Measurements from ENCODE around the gene GPR26.
"Not testable (repeated sequence)": the region's sequence is repeated elsewhere in the genome, so short reads cannot be mapped to it uniquely, and the experiment has no call there.

The GPR26 gene

DNA sequence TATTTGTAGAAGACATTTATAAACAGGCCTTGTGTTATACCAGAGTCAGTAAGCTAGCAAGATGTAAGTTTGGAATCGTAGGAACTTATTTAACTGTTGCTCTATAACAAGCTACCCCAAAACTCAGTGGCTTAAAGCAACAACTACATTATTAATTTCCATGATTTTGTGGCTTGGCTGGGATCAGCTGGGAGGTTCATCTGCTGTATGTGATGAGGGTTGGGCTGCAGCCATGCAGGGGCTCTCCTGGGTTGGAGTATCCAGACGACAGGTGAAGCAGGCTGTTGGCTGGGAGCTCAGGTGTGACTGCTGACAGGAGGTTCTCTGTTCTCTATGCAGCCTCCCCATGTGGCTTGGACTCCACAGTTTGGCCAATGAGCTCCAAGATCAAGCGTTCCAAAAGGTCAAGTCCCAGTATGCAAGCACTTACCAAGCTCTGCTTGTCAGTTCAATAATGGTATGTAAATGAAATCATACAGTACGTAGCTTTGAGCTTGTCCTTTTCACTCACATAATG is 52.4 kb downstream of the GPR26 start:
- no peak for DNase-seq

DNA sequence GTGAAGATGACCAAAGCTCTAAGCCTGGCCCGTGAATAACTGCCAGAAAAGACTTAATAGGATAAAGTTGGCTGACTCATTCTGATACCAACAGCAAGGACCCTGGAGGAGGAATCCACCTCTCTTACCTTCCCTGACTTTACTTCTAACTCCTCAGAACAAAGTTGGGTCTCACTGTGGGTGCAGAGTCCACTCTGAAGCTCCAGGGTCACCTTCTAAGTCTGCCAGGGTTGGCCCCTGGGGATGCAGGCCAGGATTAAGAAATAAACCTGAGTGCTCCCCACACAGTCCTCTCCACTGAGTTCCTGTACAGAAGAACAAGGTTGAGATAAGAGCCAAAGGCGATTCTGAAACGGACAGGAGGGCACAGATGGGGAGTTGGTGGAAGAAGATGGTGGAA is 54.4 kb downstream of the GPR26 start:
- DNase-seq = no peak

DNA sequence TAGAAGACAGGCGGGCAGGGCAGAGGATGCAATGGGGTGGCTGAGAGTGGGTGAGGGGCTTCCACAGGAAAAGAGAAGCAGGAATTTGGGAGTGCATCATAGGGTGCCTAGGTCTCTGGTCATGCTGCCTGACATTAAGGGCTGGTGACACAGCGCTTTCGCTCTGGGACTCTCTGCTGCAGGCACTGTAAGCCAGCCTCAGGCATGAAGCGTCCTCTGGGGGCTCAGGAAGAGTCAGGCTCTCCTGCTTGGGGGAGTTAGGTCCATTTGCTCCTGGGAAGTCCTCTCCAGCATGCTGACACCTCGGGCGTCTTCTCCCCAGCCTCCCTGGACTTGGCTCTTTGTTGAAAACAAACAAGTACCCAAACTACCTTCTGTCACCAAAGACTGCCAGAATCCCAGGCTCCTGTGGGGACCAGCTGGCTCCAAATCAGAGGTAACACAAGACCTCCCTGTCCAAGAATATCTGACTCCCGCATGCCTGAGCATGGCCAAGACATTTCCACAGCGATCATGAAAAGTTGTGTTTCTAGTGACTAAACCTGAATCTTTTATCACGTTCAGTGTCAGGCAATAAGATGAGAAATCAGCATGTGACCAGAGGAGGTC is 55.4 kb downstream of the GPR26 start:
- no peak for DNase-seq

DNA sequence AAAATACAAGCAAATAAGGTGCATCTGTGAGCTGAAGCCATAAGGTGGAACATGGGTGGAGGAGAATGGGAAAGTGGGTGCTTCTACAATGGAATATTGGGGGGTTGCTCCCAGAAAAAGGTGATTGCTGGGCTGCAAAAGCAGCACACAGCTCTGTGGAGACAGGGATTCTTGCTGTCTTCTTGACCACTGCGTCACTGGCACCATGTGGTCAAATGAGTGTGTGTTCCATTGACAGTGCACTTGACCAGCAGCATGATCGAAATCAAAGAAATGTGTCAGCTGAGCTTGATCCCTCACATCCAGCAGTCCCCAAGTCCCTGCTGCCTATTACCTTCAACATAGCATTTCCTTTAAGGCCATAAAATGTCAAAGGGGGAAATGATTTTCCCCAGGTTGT is 56.2 kb downstream of the GPR26 start:
- DNase-seq = no peak

DNA sequence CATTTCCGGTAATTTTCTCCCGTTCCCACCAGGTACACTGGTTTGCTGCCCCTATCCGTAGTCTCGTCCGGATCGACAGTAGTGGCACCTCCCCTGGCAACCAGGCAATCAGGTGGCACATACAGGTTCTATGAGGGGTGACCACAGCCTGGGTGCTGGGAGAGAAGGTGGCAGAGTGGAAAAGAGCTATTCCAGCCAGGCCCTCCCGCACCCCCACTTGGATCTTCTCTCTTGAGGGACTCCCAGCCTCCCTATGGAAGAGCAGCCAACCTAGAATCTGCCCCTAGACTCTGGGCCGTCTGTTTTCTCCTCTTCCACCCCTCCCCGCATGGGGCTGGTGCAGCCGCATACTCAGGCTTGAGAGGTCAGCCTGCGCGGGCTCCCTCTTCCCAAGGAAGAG is 58.6 kb downstream of the GPR26 start:
- no peak for DNase-seq

DNA sequence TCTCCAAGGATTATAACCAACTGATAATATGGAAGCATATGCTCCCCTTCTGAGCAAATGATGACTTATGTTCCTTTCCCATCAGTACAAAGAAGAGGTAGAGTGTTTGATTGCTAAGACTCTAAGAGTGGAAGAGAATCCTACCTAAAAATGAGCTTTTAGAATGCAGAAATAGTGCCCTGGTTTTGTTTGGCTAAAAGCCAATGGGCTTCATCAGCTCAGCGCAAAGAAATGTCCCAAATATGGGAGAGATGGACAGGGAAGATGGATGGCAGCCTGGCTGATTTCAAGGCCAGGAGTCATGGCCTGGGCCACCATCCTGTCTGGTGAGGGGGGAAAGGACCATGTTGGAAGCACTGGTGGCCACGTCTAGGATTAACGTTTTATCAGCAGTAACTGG is 60.2 kb downstream of the GPR26 start:
- DNase-seq = no peak

DNA sequence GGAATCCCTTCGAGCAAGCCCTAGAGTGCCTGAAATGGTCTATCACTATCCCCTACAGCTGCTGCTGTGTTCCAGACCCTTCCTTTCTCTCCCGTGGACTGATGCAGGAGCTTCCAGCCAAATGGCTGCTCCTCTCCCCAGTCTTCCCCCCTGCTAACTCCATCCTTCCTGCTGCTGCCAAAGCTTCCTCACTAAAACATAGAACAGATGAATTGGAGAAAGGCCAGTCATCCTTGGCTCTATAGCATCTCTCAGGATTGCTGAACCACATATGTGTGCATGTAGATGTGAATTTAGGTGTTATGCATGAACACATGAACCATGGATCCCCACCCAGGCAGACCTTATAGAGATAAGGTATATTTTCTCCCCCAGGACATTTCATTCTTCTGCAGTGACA is 60.7 kb downstream of the GPR26 start:
- DNase-seq = no peak

DNA sequence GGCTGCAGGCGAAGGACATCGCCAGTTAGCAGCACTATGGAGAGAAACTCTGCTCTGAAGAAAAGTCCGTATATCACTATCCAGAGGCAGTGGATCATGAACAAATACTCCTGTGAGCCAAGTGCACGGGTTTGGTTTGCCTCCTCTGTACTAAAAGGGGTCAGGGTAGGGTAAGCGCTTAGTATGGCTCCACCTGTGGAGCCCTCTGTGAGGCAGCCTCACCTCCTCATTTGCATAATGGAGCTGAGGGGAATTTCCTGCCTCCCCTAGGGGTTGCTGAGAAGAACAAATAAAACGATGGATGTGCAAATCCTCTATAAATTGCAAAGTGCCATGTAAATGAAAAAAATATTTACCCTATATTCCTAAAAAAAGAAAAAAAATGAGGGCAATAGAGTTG is 63.4 kb downstream of the GPR26 start:
- DNase-seq = no peak

DNA sequence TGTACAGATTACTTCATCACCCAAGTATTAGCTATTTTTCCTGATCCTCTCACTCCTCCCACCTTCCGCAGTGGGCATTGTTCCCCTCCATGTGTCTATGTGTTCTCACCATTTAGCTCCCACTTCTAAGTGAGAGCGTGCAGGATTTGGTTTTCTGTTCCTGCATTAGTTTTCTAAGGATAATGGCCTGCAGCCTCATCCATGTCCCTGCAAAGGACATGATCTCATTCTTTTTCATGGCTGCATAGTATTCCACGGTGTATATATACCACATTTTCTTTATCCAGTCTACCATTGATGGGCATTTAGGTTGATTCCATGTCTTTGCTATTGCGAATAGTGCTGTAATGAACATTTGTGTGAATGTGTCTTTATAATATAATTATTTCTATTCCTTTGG is 70.8 kb downstream of the GPR26 start:
- not testable (repeated sequence) for DNase-seq

DNA sequence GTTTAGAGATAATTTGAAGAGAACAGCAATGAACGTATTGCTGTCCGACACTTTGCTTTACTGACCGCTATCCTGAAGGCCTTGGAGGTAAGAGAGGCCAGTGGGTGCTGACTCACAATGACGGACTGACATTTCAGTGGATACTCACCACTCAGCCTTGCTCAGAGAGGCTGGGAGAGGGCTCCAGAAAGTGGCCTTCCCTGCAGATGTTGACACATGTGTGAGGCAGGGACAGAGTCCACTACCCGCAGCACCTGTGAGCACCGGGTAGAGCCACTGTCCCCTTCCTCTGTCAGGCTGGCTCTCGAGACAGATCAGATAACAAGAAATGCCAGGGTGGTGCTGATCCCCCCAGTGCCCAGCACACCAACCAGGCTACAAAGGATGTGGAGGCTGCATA is 75.0 kb downstream of the GPR26 start:
- no peak for DNase-seq

DNA sequence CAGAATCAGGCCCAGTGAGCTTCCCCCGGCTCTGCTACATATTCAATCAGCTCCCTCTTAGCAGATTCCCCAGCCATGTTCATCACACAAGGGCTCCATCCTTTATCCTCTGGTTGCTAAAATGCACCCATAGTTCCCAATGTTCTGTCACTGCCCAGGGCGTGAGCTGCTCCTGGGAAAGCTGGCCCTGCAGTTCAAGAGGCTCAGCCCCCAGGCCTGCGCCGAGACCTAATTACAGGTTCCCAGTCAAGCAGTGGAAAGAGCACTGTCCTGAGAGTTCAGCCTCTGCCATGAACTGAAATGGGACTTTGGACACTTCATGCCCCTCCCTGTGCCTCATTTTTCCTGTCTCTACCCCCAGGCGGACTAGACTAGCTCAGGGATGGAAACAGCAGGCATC is 75.6 kb downstream of the GPR26 start:
- DNase-seq = no peak

DNA sequence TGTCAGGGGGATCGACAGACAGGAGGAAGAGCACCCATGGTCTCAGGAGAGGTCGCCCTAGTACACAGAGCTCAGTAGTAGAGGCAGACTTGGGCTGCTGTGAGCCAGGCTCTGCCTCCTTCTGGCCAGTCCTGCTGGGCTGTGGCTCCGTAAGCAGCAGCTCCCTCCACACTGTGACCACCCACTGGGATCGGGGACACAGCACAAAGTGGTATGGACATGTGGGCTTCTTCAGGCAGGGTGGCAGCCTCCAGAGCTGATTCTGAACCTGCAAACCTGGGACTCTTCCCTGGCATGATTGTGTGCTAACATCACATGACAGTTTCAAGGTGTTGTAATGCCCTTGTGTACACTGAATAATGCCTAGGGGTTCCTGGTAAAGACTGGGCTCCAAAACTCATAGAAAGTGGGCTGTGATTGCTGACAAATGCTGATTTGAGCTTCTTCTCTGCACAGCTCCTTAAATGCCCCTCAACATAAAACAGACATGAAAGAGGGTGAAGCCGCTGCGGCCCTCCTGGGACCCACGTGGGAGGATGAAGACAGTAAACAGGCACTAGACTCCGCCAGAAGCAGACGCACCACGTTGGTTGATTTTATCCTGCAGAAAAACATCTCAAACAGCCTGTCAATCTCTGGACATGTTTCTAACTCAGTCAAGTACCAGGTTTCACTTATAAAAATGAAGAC is 76.7 kb downstream of the GPR26 start:
- DNase-seq = no peak

DNA sequence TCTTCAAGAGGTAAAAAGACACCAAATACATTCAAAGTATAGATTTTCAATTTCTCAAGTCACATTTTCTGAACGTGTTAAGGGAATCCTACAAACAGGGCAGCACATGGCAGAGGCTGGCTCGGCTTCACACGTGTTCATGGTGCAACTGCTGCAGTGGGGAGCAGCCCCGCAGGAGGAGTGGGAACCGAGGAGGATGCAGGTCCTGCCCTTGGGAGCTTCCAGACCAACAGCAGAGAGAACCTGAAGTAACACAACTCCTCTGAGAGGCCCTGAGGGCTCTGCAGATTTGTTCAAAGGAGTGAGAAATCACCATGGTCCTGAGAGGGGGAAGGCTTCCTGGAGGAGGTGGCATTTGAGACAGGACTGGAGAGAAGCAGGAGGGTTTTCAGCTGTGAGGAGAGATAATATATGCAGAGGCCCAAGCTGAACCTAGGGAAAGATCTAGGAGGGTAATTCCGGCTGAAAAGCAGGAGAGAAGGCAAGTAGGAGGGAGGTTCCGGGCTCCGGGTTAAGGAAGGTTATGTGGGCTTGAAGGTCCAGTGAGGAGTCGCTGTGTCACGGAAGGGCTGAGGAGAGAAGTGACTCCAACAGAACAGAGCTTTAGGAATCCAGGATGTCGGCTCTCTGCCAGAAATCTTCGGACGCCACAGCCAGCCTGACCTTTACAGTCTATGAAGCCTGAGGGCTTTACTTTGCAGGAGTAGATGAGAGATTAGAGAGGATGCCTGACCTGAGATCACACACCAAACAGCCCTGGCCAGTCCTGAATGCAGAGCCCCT is 77.5 kb downstream of the GPR26 start:
- no peak for DNase-seq

DNA sequence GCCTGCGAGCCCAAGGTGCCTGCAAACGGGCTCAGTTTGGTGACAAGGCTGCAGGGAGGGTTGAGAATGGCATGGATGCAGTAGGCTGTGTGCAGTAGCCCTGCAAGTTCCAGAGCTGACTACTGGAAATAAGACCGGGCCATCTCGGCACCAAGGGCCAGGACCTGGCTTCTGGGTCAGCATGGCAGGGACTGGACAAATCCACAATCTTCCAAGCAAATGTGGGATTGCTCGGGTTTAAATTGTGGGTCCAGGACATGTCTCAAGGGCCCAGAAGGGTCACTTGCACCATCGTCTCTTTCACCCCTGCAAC is 78.0 kb downstream of the GPR26 start:
- no peak for DNase-seq

Measured in retina (tissue), 1 donor.